HG03045 (cell line): Measurements from ENCODE around the gene COL4A2.

ENCODE experiments used
- ATAC-seq: cut with Tn5 transposase; IDR thresholded peaks from one replicate; pipeline ENCODE4 v1.9.1; 2021; ENCODE audit warnings: mild to moderate bottlenecking, moderate library complexity; ENCODE audit not compliant: unreplicated experiment

Gene COL4A2

DNA sequence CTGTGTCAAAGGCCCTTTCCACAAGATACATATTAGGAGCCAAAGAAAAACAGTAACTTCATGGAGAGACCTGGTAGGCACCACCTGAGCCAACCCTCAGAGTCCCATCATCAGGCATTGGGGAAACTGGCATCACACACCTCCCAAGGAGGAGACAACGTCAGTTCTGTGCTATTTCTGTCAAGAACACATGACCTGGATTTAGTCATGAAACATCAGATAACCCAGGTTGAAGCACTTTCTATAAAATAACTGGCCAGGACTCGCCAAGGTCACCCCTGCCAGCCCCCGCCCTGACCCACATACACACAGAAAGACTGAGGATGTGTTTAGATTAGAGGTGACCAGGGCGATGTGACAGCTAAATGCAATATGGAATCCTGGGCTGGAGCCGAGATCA, 35.8 kb upstream of the COL4A2 start:
- no peak for ATAC-seq

DNA sequence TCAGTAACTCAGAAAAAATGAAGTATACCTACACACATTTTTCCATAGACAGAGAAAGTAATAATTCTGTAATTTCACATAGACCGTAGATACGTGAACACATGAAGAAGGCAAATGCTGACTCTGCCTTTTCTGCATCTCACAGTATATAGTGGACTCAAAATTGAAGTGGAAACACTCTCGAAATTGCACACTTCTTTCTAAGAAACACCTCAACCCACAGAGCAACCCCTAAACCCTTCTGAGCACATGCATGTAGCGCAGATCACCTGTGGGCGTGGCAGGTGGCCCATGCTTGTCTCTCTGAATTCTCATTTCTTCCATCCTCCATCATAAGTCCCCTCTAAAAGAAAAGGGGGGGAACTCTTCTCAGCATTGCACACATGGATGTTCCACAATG, 34.9 kb upstream of the COL4A2 start:
- ATAC-seq, result no peak

DNA sequence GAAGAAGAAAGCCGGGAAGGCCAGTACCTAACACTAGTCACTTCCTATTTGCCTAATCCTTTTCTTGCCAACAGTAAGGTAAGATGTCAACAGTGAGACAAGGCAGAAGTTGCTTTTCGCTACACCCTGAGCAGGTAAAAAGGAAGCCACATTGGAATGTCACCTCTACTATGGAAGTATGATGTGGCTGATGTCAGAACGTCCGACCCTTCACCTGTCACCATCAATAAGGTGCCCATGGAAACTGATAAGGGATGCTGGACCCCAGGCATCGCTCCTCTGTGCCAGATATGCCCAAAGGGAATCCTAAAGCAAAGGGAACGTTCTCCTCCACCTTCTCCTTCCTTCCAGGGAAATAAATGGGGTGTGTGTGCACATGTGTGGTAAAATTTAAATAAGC, 34.4 kb upstream of the COL4A2 start:
- no peak for ATAC-seq

DNA sequence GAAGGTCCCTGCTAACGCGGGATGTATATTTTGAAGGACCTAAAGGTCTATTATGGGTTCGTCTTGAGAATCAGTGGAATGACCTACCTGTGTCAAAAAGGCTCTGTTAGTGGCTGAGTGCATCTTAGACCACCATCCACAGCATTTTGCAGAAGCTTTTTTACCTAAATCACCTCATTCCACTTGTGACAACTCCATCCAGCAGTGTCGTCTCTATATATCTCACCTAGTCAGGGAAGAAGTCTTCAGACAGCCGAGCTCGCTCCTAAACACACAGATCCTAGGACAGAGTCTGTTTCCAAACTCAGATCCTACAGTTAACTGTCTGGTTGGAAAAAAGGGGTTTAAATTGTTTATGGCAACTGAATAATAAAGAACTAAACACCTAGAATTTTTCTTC, 33.8 kb upstream of the COL4A2 start:
- ATAC-seq, result no peak

DNA sequence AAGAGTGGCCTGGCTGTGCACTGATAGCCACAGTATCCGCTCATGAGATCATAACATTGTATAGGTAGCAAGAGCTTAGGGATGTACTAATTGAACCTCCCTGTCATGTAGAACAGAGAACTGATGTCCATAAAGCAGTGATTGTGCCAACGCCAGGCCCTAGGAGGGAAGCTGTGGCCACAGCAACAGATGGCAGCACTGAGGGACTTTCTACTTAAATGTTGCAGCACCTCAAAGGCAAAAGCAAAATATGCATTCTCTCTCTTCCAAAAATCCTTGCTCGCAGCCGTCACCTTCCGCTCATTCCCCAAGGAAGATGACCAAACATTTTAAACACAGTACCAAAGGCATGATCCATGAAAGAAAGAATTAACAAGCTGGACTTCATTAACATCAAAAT, 32.4 kb upstream of the COL4A2 start:
- no peak for ATAC-seq

DNA sequence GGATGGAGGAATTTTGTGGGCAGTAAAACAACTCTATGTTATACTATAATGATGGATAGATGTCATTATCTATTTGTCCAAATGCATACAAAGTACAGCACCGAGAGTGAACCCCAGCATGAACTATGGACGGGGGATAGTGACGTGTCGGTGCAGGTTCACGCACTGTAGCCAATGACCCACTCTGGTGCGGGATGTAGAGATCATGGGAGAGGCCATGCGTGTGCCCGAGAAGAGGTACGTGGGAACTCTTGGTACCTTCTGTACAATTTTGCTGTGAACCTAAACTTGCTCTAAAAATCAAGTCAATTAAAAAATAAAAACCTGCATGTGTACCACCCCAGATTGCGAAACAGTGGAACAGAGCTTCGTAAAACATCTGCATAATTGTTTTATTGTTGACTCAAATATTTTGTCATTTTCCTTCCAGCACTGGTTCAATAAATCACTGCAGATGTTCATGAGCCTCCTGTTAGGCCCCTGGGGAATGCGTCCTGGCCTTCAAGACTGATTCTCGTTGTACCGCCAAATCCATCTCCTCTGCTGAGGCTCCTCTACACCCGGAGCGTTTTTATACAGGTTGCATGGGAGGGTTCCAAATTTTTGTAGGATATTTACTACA, 31.0 kb upstream of the COL4A2 start:
- no peak for ATAC-seq

DNA sequence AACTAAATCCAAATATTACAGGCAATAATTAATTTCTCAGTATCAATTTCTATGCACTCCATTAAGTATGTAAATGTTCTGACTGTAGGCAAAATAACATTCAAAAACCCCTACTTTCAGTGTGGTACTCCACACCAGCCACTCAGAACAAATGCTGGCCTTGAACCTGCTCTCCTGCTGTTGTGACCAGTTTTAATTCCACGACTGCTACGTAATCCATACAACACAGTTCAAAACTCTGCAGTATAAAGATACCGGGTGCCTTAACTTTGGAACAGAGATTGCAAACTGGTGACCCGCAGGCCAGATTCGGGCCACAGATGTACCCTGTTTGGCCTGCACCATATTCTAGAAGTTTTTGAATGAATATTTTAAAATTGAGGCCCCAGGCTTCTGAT, 30.5 kb upstream of the COL4A2 start:
- ATAC-seq, result no peak

DNA sequence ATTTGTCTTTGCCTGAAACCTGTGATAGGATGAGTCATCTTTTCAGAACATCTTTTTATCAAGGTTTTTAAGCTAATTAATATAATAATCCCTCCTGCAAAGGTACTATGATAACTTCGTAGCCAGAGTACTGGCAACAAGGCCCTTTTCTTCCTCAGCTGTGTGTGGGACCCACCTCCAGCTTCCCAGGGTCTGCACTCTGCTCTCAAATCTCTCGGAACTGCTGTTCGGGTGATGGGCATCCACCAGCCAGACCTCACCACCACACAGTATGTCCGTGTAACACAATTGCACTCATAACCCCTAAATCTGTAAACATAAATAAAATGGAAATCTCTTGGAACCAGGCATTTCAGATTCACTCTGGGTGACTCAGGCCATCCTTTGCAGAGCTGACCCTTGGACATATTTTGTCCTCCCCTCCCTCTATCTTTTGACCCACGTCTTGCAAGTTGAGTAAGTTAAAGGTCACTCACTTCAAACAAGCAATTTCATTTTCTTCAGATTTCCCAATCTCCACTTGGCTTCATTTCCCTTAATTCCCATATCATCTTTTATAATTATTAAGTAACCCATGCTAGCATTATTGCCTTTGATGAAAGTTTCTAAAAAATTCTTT, 29.6 kb upstream of the COL4A2 start:
- ATAC-seq, result no peak

DNA sequence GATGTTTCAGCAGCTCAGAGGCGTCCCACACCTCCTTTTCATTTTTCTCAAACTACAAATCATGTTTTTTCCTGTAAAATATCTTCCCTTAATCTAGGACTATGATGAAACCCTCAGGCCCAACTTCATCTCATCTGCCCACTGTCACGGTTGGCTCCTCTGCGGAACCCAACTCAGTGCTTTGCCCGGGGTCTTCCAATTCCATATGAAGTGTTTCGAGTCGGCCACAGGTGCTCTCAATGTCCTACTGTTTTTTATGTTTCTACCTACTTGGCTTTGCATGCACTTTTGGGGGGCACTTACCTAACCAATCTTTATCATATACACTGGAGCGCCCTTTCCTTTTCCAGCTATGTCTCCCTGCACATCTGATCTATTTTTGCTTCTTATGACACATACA, 28.2 kb upstream of the COL4A2 start:
- no peak for ATAC-seq

DNA sequence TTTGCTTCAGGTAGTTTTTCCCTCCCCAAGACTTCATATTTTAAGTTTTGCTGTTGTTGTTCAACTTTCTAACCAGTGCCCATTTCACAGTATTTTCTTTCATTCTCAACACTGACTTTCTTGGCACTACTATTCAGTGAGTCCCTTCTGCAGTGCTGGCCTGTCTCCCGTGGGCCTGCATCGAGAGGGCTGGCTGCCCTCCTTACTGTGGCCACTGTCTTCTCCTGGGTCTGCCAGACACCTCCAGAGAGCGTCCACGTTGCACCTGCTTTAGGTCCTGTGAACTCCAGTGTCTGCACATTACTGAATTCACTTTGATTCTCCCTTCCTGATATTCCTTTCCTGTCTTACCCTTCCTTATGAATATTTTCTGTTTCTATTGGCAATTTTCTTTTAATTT, 27.4 kb upstream of the COL4A2 start:
- ATAC-seq, result no peak

DNA sequence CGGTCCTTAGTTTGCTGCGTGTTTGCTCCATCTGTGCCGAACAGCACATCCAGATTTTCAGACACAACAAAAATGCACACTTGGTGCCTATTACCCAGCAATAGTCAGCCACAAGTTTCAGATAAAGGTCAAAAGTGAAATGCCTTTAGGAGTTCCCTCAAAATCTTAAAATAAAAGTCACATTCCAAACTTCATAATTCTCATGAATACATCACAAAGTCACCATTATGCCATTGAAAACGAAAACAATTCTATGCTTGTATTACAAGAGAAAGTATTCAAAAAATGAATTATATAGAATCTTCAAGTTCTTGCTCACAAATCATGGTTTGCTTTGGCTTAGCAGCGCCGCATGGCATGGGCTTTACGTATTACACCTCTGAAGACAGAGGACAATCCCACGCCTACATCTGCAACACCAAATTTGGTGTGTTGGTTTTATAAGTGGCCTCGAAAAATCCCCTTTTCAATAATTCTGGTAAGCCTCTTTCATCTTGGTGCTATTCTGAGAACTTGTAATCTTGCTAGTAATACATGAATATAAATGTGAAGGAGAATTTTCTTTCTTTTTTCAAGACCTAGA, 26.8 kb upstream of the COL4A2 start:
- ATAC-seq, result no peak

DNA sequence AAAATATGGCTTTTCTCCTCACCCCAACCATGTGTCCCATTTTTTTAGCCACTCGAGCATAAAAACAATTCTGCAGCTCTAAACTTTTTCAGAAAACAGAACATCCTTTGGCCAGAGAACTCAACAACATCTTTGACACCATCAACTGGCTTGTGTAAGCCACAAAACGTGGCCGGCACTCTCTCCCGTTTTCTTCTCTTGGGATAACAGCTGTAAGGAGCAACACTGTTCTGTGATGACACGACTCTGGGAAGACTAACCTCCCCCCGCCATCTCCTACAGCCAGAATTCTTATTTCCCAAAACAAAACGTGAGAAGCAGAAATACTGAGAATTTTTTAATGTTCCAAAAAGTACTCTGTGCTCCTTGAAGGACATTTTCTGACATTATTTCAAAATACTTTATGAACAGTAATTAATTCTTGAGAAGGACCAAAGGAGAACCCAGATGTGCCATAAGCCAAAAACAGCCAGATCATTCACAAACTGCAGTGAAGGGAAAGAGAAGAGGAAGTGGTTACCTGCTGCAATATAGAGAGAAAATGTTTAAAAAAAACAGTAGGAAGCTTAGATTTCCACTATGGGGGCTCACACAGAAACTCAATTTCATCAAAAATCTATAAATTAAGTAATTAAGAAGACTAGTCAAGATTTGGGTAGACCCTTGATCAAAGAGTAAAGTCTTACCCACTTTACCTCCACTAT, 25.9 kb upstream of the COL4A2 start:
- ATAC-seq, result no peak

DNA sequence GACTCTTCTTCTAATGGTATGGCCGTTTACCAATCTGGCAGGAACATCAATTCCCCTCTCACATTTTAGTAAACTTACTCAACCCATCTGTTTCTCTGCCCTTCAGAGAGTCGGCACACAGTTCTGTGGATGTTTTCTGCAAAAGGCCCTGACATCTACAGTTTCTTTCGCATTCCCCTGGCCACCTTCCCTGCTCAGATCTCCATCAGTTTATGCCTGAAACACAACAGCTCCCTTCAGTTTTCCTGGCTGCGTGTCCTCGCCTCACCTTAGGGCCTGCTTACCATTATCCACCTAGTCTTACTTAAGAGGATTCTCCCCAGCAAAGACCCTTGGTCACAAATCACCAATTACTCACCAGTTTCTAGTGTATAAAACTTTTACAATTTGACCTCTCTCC, 25.3 kb upstream of the COL4A2 start:
- no peak for ATAC-seq

DNA sequence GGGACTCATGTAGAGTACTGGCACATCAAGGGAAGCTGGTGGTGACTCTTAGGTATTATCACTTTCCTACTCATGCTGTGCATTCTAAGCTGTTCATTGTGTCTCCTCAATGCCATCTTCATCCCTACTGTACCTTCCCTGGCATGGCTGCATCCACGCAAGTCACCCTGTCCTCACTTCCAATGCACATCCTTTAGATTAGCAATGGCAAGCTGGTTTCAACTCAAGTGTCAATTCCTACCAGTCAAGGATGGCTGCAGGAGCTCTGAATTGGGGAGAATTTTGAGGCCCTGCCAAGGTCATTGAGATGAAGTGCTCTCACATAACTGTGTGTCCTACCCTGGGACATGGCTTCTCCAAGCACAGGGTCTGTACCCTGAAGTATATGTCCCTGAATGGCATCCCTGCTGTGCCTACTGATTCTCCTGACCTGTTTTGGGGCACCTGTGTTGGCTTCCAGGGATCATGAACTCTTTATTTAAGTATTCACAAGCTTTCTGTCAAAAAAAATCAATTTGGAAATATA, 24.7 kb upstream of the COL4A2 start:
- ATAC-seq, result no peak

DNA sequence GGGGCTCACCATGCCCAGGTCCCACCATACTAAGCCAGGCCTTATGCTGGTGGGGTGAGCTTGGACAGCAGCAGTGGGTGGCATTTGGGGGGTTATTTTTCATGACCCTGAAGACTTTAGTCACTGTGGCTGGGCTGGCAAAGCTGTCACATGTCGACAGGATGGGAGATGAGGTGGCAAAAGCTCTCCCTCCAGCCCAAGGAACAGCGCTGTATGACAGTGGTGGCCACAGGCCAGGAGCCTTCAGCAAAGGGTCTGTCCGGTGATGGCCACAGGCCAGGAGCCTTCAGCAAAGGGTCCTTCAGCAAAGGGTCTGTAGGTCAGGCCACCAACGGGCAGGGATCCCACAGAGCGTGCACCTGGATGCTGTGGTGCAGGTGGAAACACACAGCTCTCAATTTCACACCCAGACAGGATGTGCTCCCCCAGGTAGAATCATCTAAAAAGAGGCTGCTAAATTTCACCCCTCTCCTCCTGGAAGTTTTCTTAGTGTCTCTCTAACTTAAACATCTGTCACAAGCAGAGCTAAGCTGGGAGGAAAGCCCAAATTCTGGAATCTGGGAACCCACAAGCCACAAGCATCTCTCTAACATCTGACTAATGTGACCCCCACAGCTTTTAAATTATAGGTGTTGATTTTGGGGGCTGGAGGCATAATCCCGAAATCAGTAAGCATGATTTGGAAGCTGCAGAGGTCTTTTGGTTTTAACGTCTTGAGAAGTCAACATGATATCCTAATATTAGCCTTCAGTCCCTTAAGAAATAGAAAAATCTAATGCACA, 23.2 kb upstream of the COL4A2 start:
- ATAC-seq, result no peak

DNA sequence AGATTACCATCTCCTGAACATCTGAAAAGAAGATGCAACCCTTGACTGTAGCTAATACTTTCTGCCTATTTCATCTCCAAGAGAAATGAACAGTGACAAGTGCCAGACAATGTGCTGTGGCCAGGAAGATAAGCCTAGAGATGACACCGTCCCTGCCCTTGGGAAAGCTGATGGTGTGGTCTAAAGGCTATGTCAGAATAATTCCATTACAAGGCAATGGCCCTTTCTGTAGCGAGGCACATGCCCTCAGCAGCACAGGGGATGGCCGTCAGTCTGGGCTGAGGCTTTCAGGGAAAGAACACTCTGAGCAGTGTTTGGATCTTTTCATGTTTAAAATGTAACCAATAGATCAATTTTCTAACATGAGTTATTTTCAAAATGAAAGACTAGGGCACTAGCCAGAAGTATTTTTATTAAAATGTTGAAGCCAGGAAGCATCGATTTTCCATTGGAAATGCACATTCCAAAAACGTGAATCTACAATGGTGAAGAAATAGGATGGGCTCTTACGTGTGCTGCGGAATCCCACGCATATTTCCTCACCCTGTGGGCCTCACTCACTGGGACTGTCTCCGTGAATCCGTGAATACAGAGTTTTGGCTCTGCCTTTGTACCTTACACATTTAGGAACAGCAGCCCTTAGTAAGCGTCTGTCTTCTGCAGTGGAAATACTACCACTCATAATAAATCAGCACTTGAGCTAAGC, 22.2 kb upstream of the COL4A2 start:
- ATAC-seq, result no peak

DNA sequence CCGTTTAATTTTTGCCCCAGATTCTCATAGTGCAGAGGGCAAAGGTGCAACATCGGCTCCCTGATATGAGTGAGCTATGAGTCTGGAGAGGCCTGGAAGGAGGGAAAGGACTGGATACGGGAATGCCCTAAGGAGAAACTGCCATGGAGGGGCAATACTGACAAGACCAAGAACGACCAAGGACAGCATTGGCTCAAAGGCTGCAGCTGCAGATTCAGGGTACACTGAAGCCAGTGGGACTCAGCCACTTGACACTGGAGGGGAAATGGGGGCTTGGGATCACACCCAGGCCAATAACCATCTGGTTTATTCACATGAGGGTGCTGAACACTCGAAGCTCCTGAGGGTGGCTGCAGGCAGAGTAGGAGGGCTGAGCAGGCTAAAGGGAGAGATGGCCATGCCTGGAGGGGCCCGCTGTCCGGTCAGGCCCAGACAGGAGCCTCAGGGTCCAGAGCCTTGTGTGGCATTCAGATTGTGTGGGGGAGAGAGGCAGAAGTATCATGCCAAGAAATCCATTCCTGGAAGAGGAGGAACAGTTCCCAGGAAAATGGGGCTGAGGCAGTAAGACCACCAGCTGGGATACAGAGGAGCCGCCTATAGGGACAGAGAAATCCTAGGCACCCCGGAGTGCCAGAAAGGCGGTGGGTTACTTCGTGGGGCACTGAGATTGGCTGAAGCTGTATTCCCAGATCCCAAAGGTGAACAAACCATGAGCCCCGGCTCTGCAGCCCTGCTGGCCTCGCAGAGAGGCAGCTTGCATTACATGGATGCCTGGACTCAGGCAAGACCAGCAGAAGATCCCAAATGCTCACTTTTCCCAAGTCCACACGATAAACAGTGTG, 20.9 kb upstream of the COL4A2 start:
- ATAC-seq, result no peak

DNA sequence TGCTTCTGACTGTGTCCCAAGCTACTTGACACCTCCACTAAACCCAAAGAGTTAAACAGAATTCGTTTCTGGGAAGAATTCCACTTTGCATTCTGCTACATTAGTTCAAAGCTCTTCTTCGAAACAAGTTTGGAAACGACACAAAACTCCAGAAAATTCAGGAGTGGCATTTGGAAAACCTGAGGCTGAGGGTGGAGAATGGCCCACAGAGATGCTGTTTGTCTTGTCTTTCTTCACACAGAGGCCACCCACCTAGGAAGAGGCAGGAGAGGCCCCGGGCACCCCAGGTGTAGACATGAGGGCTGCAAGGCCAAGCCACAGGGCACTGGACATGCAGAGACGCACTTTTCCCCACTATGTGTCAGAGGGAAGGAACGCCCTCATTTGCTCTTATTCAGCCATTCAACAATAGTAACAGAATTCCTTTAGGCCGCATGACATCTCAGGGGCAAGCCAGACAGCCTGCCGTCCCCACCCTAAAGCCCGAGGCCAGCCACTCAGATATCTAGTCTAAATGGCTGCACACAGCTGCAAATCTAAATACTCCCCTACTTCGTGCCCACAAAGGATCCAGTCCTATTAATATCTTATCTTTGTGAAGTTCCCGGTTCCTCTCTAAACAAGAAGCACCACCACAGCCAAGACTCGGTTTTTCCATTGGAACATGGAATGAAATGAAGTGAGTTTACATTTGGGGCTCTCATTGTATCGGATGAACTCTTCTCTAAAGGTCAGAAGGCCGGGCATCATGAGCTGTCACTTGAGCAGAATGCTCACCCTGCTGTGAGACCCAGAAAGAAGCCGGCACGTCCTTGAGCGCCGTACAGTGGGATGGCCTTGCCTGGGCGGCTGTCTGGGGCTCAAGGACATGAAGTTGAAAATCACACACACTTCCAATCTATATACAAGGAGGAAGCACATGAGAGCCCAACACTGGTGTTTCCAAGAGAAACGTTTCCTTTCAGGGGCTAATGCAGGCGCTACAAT, 20.0 kb upstream of the COL4A2 start:
- ATAC-seq, result no peak
